K562 (cell line): ENCODE data around the gene PLCB4. TPM values are rescaled to one million over a fixed set of nuclear protein-coding genes. Genes with fewer than 3 reads are reported as not detected.

Experiments
- ATAC-seq: fragments of 200-7000 bp; cut with Tn5 transposase; 3 replicates; pipeline ENCODE4 v1.9.1; 2020; ENCODE audit warnings: moderate library complexity
- BruUV-seq: library from RNA; stranded (reverse); fragments of 400-500 nt; replicated peaks from 2 replicates; lab custom pipeline; 2021; lab: Mats Ljungman, UMichigan
- CTCF ChIA-PET: fragments of 300-600 bp; formaldehyde crosslinking; extraction: SDS; loops from one replicate; lab custom pipeline; 2021; ENCODE audit warnings: low intra/inter-chr PET ratio; lab: Yijun Ruan, JAX
- POLR2A ChIA-PET: fragments of 300-600, 350-650 bp; sonication (Branson Sonifier 250); formaldehyde crosslinking; extraction: SDS; loops from one replicate; lab custom pipeline; 2021; ENCODE audit warnings: antibody characterized with exemption, inconsistent platforms; lab: Yijun Ruan, JAX
- DNase-seq, 4 experiments: peaks; one replicate each; pipeline versions ENCODE4 v3.0.0 to v3.0.0-alpha.2; 2011 to 2018; ENCODE audit warnings: low spot score in 3 of 4, mixed read lengths in 3 of 4; ENCODE audit errors: extremely low read depth in 1 of 4
- FAIRE-seq: peaks from 2 replicates; lab custom pipeline; 2011; peaks lifted over from hg19 to GRCh38; lab: Jason Lieb, UNC
- H2AFZ ChIP-seq: 2 replicates; pipeline ENCODE4 v1.6.0; 2011; ENCODE audit warnings: low read depth, low read length, control low read depth, inconsistent platforms
- H3K27ac ChIP-seq: fragments of 200-600 bp; 3 replicates; pipeline ENCODE4 v1.8.0; 2011; ENCODE audit warnings: low read depth, mild to moderate bottlenecking, control low read depth, inconsistent platforms, low read length, moderate library complexity, mixed read lengths; ENCODE audit errors: extremely low read depth
- H3K27me3 ChIP-seq, 2 experiments: fragments of 300-600 bp in 1 of 2; 2 replicates in 1 of 2; 3 replicates in 1 of 2; pipeline versions ENCODE4 v1.6.0 to v1.8.0; 2011; ENCODE audit warnings: inconsistent platforms in 2 of 2, low read length in 2 of 2, mild to moderate bottlenecking in 1 of 2, mixed read lengths in 1 of 2, moderate library complexity in 1 of 2; ENCODE audit not compliant: control insufficient read depth in 2 of 2, insufficient read depth in 2 of 2
- H3K36me3 ChIP-seq: fragments of 300-600 bp; 3 replicates; pipeline ENCODE4 v1.8.0; 2011; ENCODE audit warnings: mild to moderate bottlenecking, low read length, inconsistent platforms; ENCODE audit not compliant: control insufficient read depth, insufficient read depth
- H3K4me1 ChIP-seq, 2 experiments: fragments of 200-600 bp in 1 of 2; replicated peaks in 1 of 2; 2 replicates in 1 of 2; 3 replicates in 1 of 2; pipeline versions ENCODE4 v1.5.1 to v1.8.0; 2011; ENCODE audit warnings: inconsistent platforms in 2 of 2, low read length in 2 of 2, mild to moderate bottlenecking in 1 of 2, mixed read lengths in 1 of 2, moderate library complexity in 1 of 2; ENCODE audit not compliant: control insufficient read depth in 2 of 2, insufficient read depth in 2 of 2
- H3K4me2 ChIP-seq: 2 replicates; pipeline ENCODE4 v1.6.1; 2011; ENCODE audit warnings: low read length, control low read depth, inconsistent platforms, mixed read lengths; ENCODE audit not compliant: insufficient read depth
- H3K4me3 ChIP-seq: fragments of 200-600 bp; sonication (generic), shearing (Covaris generic); 2 replicates; pipeline ENCODE4 v1.5.1; 2016; ENCODE audit warnings: control low read depth, inconsistent platforms
- H3K79me2 ChIP-seq: fragments of 200-600 bp; 3 replicates; pipeline ENCODE4 v1.8.0; 2011; ENCODE audit warnings: low read length, inconsistent platforms; ENCODE audit not compliant: control insufficient read depth, insufficient read depth
- H3K9ac ChIP-seq, 2 experiments: 2 replicates each; pipeline versions ENCODE4 v1.6.0 to v1.6.1; 2011; ENCODE audit warnings: low read depth in 2 of 2, low read length in 2 of 2, control low read depth in 1 of 2, inconsistent platforms in 1 of 2, mild to moderate bottlenecking in 1 of 2, mixed read lengths in 1 of 2; ENCODE audit not compliant: insufficient read depth in 1 of 2
- H3K9me1 ChIP-seq: one replicate; pipeline ENCODE4 v1.6.0; 2011; ENCODE audit warnings: inconsistent platforms, mild to moderate bottlenecking, low read length, moderate library complexity; ENCODE audit not compliant: control insufficient read depth, insufficient read depth
- H3K9me3 ChIP-seq: replicated peaks from 2 replicates; pipeline ENCODE4 v1.5.1; 2011; ENCODE audit warnings: low read depth, low read length, inconsistent platforms; ENCODE audit not compliant: control insufficient read depth, insufficient read depth
- H4K20me1 ChIP-seq: replicated peaks from 2 replicates; pipeline ENCODE4 v1.6.1; 2011; ENCODE audit warnings: low read length, inconsistent platforms, mixed read lengths; ENCODE audit not compliant: control insufficient read depth, insufficient read depth
- FOXJ2 ChIP-seq: fragments of 200-800 bp; sonication (Bioruptor generic); IDR thresholded peaks from 2 replicates; pipeline ENCODE4 v1.6.1; 2016; ENCODE audit warnings: missing genetic modification characterization, missing compliant biosample characterization
- PCBP1 ChIP-seq: fragments of 200-400 bp; formaldehyde crosslinking; IDR thresholded peaks from 2 replicates; pipeline ENCODE4 v1.6.1; 2018; ENCODE audit warnings: mild to moderate bottlenecking, low read depth, low read length; ENCODE audit not compliant: poor library complexity, severe bottlenecking
- RBFOX2 ChIP-seq: fragments of 200-400 bp; formaldehyde crosslinking; IDR thresholded peaks from 2 replicates; pipeline ENCODE4 v1.6.1; 2017; ENCODE audit warnings: low read depth, mild to moderate bottlenecking, low read length, moderate library complexity
- ZKSCAN8 ChIP-seq: fragments of 200-800 bp; sonication (Bioruptor generic); IDR thresholded peaks from 2 replicates; pipeline ENCODE4 v1.6.1; 2016; ENCODE audit warnings: missing genetic modification characterization, missing compliant biosample characterization
- ZNF785 ChIP-seq: fragments of 250-450 bp; sonication (Bioruptor Pico); IDR thresholded peaks from 2 replicates; pipeline ENCODE4 v1.4.0; 2020; ENCODE audit warnings: mild to moderate bottlenecking
- WGBS: fragments of 100-300 bp; shearing (Covaris generic); methylation state at CpG from one replicate; pipeline ENCODE4 v1.1.6; 2016; ENCODE audit warnings: low coverage, mixed read lengths; ENCODE audit not compliant: insufficient coverage; ENCODE audit errors: missing lambda C conversion rate; 5-methylcytosine and 5-hydroxymethylcytosine counted together
- in situ Hi-C: fragments of 300-500 bp; cut with MboI; formaldehyde crosslinking; loops from 4 replicates; pipeline ENCODE4 v1.15.0; 2018; ENCODE audit warnings: inconsistent platforms, mixed read lengths
- intact Hi-C: fragments of 100-400 bp; cut with micrococcal nuclease; formaldehyde crosslinking; loops from 2 replicates; pipeline ENCODE4 v1.14.2; 2022
- polyA plus RNA-seq, 8 experiments: library from polyadenylated mRNA; depleted of rRNA in 4 of 8; stranded (reverse) in 5 of 8; unstranded in 3 of 8; fragments of >200 nt; fragmentation: Nextera tagmentation in 2 of 8; fragmentation: Illumina TruSeq in 1 of 8; extraction: Ambion mirVana in 2 of 8; extraction: Trizol in 1 of 8; gene quantifications; 2 replicates each; pipeline versions ENCODE4 v1.2.1 to v1.2.3, GENCODE V29; 2011 to 2014; ENCODE audit warnings: inconsistent platforms in 1 of 8, missing spikeins in 1 of 8
- total RNA-seq, 7 experiments: library from RNA; depleted of rRNA in 6 of 7; stranded (reverse); fragments of >200 nt in 6 of 7; fragmentation: Illumina TruSeq in 2 of 7; extraction: Trizol in 2 of 7; gene quantifications; 2 replicates each; pipeline versions ENCODE4 v1.2.1 to v1.2.3, GENCODE V29; 2011 to 2021; ENCODE audit warnings: low replicate concordance in 1 of 7
- TF ChIP-seq, protein P1 (sequence below): fragments of 250-450 bp; sonication (Bioruptor Pico); IDR thresholded peaks from 2 replicates; pipeline ENCODE4 v1.8.0; 2022; ENCODE audit warnings: inconsistent platforms, mild to moderate bottlenecking, moderate library complexity, borderline replicate concordance
- TF ChIP-seq, protein P2 (sequence below): fragments of 250-450 bp; sonication (Bioruptor Pico); IDR thresholded peaks from 2 replicates; pipeline ENCODE4 v1.6.1; 2021; ENCODE audit warnings: mild to moderate bottlenecking
- TF ChIP-seq, protein P3 (sequence below): IDR thresholded peaks from 2 replicates; pipeline ENCODE4 v1.6.1; 2011; ENCODE audit warnings: borderline replicate concordance, low read depth, mild to moderate bottlenecking, moderate library complexity, low read length; ENCODE audit not compliant: insufficient read depth, poor library complexity, severe bottlenecking
- TF ChIP-seq, protein P4 (sequence below): fragments of 250-450 bp; sonication (Bioruptor Pico); IDR thresholded peaks from 2 replicates; pipeline ENCODE4 v1.5.0; 2020; ENCODE audit warnings: mild to moderate bottlenecking, borderline replicate concordance

The PLCB4 gene
- total and polyA plus RNA-seq, 9 of the 15 experiments (the other 6 are each of a cell fraction or from before 2014, with no cell fraction given), result 0.20 to 2.9 (median 0.52) TPM

DNA sequence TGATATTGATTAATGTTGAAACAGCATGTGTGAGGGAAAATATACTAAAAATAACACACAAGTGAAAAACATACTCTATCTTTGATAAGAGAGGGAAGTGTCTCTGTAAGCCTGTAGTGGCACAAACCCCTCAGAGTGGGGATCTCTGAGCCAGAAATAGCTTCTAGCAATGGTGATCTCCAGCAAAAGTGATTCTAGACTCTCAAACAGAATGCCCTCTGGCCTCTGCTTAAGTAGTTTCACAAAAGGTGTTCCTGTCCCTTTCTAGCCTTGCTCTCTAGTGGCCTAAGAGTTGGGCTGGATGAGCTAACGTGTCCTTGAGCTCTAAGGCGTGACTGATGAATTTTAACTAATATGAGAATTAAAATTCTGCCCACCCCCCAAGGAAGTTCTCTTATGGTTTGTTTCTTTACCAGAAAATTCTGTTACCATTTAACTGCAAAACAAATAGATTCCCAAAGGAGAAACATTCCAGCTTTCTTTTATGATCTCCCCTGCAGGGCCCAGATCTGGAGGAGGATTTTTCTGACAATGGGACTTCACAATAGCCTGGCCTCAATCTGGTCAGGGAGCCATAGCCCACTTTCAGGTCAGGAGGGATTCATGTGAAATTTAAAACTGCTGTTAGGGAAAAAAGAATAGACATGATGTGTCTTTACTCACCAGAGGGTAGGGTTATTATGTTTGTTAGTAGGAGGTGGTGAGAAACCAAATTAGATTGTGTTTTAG is 263.0 kb downstream of the PLCB4 start:
- no TSS peak for BruUV-seq
- no peak overlapping the region for H3K4me3 ChIP-seq
- no peak overlapping the region for H3K9ac ChIP-seq
- H2AFZ ChIP-seq, result no peak overlapping the region
- no peak overlapping the region for H3K4me2 ChIP-seq
- H3K9me1 ChIP-seq, result no peaks in the 10 kb centered on the region
- no peaks in the 10 kb centered on the region for H3K9me3 ChIP-seq
- POLR2A ChIA-PET, result interaction anchor here (0.7 kb wide), 1 partner anchor 78 kb away, joined by 4 read pairs; no protein-coding TSS in a partner anchor
- H3K27ac ChIP-seq, result no peak overlapping the region
- in situ Hi-C loops, result no loop called here
- TF ChIP-seq PCBP1, result no peak
- TF ChIP-seq, protein P1, sequence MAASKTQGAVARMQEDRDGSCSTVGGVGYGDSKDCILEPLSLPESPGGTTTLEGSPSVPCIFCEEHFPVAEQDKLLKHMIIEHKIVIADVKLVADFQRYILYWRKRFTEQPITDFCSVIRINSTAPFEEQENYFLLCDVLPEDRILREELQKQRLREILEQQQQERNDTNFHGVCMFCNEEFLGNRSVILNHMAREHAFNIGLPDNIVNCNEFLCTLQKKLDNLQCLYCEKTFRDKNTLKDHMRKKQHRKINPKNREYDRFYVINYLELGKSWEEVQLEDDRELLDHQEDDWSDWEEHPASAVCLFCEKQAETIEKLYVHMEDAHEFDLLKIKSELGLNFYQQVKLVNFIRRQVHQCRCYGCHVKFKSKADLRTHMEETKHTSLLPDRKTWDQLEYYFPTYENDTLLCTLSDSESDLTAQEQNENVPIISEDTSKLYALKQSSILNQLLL, result no peak
- TF ChIP-seq, protein P2, sequence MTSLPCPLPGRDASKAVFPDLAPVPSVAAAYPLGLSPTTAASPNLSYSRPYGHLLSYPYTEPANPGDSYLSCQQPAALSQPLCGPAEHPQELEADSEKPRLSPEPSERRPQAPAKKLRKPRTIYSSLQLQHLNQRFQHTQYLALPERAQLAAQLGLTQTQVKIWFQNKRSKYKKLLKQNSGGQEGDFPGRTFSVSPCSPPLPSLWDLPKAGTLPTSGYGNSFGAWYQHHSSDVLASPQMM (CRISPR knock-in tag), result no peak
- TF ChIP-seq, protein P3, sequence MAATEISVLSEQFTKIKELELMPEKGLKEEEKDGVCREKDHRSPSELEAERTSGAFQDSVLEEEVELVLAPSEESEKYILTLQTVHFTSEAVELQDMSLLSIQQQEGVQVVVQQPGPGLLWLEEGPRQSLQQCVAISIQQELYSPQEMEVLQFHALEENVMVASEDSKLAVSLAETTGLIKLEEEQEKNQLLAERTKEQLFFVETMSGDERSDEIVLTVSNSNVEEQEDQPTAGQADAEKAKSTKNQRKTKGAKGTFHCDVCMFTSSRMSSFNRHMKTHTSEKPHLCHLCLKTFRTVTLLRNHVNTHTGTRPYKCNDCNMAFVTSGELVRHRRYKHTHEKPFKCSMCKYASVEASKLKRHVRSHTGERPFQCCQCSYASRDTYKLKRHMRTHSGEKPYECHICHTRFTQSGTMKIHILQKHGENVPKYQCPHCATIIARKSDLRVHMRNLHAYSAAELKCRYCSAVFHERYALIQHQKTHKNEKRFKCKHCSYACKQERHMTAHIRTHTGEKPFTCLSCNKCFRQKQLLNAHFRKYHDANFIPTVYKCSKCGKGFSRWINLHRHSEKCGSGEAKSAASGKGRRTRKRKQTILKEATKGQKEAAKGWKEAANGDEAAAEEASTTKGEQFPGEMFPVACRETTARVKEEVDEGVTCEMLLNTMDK, result no peak
- TF ChIP-seq, protein P4, sequence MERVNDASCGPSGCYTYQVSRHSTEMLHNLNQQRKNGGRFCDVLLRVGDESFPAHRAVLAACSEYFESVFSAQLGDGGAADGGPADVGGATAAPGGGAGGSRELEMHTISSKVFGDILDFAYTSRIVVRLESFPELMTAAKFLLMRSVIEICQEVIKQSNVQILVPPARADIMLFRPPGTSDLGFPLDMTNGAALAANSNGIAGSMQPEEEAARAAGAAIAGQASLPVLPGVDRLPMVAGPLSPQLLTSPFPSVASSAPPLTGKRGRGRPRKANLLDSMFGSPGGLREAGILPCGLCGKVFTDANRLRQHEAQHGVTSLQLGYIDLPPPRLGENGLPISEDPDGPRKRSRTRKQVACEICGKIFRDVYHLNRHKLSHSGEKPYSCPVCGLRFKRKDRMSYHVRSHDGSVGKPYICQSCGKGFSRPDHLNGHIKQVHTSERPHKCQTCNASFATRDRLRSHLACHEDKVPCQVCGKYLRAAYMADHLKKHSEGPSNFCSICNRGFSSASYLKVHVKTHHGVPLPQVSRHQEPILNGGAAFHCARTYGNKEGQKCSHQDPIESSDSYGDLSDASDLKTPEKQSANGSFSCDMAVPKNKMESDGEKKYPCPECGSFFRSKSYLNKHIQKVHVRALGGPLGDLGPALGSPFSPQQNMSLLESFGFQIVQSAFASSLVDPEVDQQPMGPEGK (CRISPR knock-in tag), result no peak
- TF ChIP-seq ZKSCAN8 (CRISPR knock-in tag), result no peak
- no peak for TF ChIP-seq FOXJ2
- no peak for TF ChIP-seq ZNF785
- TF ChIP-seq RBFOX2, result no peak
- no peaks in the 10 kb centered on the region for H3K4me1 ChIP-seq
- WGBS, result 17% methylated on average over 2 of the region's 2 CpGs
- intact Hi-C loops, result no loop called here
- H4K20me1 ChIP-seq, result no peaks in the 10 kb centered on the region
- H3K36me3 ChIP-seq, result no peaks in the 10 kb centered on the region
- no peaks in the 10 kb centered on the region for H3K79me2 ChIP-seq
- no peaks in the 10 kb centered on the region for H3K27me3 ChIP-seq
- ATAC-seq, result no peak
- FAIRE-seq, result no peak
- CTCF ChIA-PET, result no interaction called here
- no peak for DNase-seq
